HG03066 (cell line): ENCODE results near the gene SCN4B.

Experiments used
- ATAC-seq: cut with Tn5 transposase; IDR thresholded peaks from one replicate; pipeline ENCODE4 v1.9.1; 2021; ENCODE audit warnings: low read depth; ENCODE audit not compliant: unreplicated experiment

SCN4B gene

GRCh38 chr11:118175031-118175992, 22.7 kb upstream of the SCN4B start:
- ATAC-seq = no peak

- no peak for ATAC-seq
Observed at GRCh38 chr11:118174006-118174567, 21.5 kb upstream of the SCN4B start.

GRCh38 chr11:118172356-118172755, 19.7 kb upstream of the SCN4B start:
- no peak for ATAC-seq

GRCh38 chr11:118171269-118172062, 18.8 kb upstream of the SCN4B start:
- ATAC-seq = no peak

GRCh38 chr11:118170882-118171268, 18.3 kb upstream of the SCN4B start:
- no peak for ATAC-seq

GRCh38 chr11:118170231-118170630, 17.6 kb upstream of the SCN4B start:
- ATAC-seq = no peak

- ATAC-seq = no peak
Observed at GRCh38 chr11:118169300-118170140, 16.9 kb upstream of the SCN4B start.

GRCh38 chr11:118168751-118169150, 16.1 kb upstream of the SCN4B start:
- no peak for ATAC-seq

- ATAC-seq = no peak
Observed at GRCh38 chr11:118168316-118168715, 15.7 kb upstream of the SCN4B start.

- no peak for ATAC-seq
Observed at GRCh38 chr11:118167906-118168305, 15.3 kb upstream of the SCN4B start.

GRCh38 chr11:118167253-118167652, 14.6 kb upstream of the SCN4B start:
- ATAC-seq = no peak

GRCh38 chr11:118166641-118167040, 14.0 kb upstream of the SCN4B start:
- no peak for ATAC-seq

- no peak for ATAC-seq
Observed at GRCh38 chr11:118164885-118165284, 12.3 kb upstream of the SCN4B start.

- no peak for ATAC-seq
Observed at GRCh38 chr11:118163494-118163893, 10.9 kb upstream of the SCN4B start.

GRCh38 chr11:118162846-118163245, 10.2 kb upstream of the SCN4B start:
- no peak for ATAC-seq

- ATAC-seq = no peak
Observed at GRCh38 chr11:118161786-118162185, 9.2 kb upstream of the SCN4B start.

GRCh38 chr11:118157186-118157895, 4.7 kb upstream of the SCN4B start:
- ATAC-seq = no peak

- ATAC-seq = no peak
Observed at GRCh38 chr11:118156531-118157185, 4.0 kb upstream of the SCN4B start.
